ENCODE results near the gene UTS2B. TPM values are rescaled to one million over a fixed set of nuclear protein-coding genes. Genes with fewer than 3 reads are reported as not detected.

Gene UTS2B
- total and polyA plus RNA-seq, 10 of the 15 experiments (the other 5 are each of a cell fraction or from before 2014, with no cell fraction given), result 0.15 to 0.72 (median 0.44) TPM

GRCh38 chr3:191353022-191353777 lies 22.9 kb upstream of the UTS2B start (continued):
- TF ChIP-seq IKZF2 (IDR thresholded peaks at IDR 0.05) (peak; percentile 35 to 63; a peak in 1 of 4 replicates), CBX3 (IDR thresholded peaks at IDR 0.05; ENCODE audit: borderline replicate concordance, low read depth) (no peak), CREB1 (IDR thresholded peaks at IDR 0.05; ENCODE audit: low read depth) (no peak), BMI1 (IDR thresholded peaks at IDR 0.05; ENCODE audit: borderline replicate concordance) (0 out of 2 replicates have a peak, but pooled peaks have one; percentile 26), SRF (IDR thresholded peaks at IDR 0.05; ENCODE audit: low read depth in 2 of 2, low read length in 2 of 2) (no peak), MXI1 (IDR thresholded peaks at IDR 0.05; ENCODE audit: low read depth, low read length) (no peak)

- RAD21 ChIA-PET (ENCODE audit: unreplicated experiment), result interaction anchor here (1.0 kb wide), 1 partner anchor 61 kb away, joined by 3 read pairs; no protein-coding TSS in a partner anchor
- Histone ChIP-seq H3K4me1 (ENCODE audit: control insufficient read depth, insufficient read depth, low read length) (peaks cover 18% of the 10 kb centered on the region), H4K20me1 (ENCODE audit: control insufficient read depth, insufficient read depth) (no peaks in the 10 kb centered on the region), H3K4me2 (ENCODE audit: control insufficient read depth, insufficient read depth) (no peak overlapping the region), H3K79me2 (ENCODE audit: control insufficient read depth, insufficient read depth, low read length) (peaks cover 42% of the 10 kb centered on the region), H3K9me3 (replicated peaks; ENCODE audit: control insufficient read depth, insufficient read depth, low read length) (no peaks in the 10 kb centered on the region), H2AFZ (ENCODE audit: control insufficient read depth, low read depth, low read length) (no peak overlapping the region), H3K9ac (ENCODE audit: control insufficient read depth, insufficient read depth, low read length) (no peak overlapping the region), H3K4me3 (no peak overlapping the region), H3K27me3 (replicated peaks in 1 of 2; ENCODE audit: control insufficient read depth in 2 of 2, insufficient read depth in 2 of 2, low read length in 1 of 2) (no peaks in the 10 kb centered on the region), H3K27ac (ENCODE audit: control insufficient read depth, insufficient read depth) (no peak overlapping the region), H3K36me3 (ENCODE audit: control insufficient read depth in 2 of 2, insufficient read depth in 2 of 2, low read length in 1 of 2) (no peaks in the 10 kb centered on the region)
- ATAC-seq (no peak), FAIRE-seq (no peak), DNase-seq (ENCODE audit: low read depth, low spot score) (no peak)
- BruUV-seq (replicated peaks), result no TSS peak
- in situ Hi-C loops (cut with MboI), result no loop called here
- SMC1A ChIA-PET (ENCODE audit: uncharacterized antibody, unreplicated experiment), result interaction anchor here (1.6 to 1.7 kb wide), 2 partner anchors 12 to 16 kb away, joined by 9 to 24 read pairs; no protein-coding TSS in a partner anchor
- POLR2A ChIA-PET, result interaction anchor here (5.2 kb wide), 1 partner anchor 13 kb away, joined by 49 read pairs; no protein-coding TSS in a partner anchor
- TF ChIP-seq MTA2 (IDR thresholded peaks at IDR 0.05; ENCODE audit: low read depth) (0 out of 2 replicates have a peak, but pooled peaks have one; percentile 27), MYC (IDR thresholded peaks at IDR 0.05; ENCODE audit: insufficient read depth, insufficient read length, insufficient replicate concordance, low read length, severe bottlenecking) (no peak)
- TF ChIP-seq, protein P1, sequence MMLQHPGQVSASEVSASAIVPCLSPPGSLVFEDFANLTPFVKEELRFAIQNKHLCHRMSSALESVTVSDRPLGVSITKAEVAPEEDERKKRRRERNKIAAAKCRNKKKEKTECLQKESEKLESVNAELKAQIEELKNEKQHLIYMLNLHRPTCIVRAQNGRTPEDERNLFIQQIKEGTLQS (IDR thresholded peaks at IDR 0.05; ENCODE audit: borderline replicate concordance, extremely low read depth, low read depth, low read length), result no peak
- 50% methylated on average over 1 of the region's 1 CpG for WGBS (ENCODE audit: insufficient coverage, insufficient replicate concordance, low lambda C conversion rate, missing lambda C conversion rate)
- intact Hi-C loops (cut with micrococcal nuclease; ENCODE audit: unreplicated experiment), result no loop called here
- CTCF ChIA-PET, result interaction anchor here (1.4 kb wide), 1 partner anchor 15 kb away, joined by 3 read pairs; no protein-coding TSS in a partner anchor
Observed at GRCh38 chr3:191352014-191352413, 21.7 kb upstream of the UTS2B start.
